HG02642 (cell line): ENCODE results near the gene ELK3.

Experiments used
- ATAC-seq: cut with Tn5 transposase; IDR thresholded peaks from one replicate; pipeline ENCODE4 v1.9.1; 2021; ENCODE audit warnings: mild to moderate bottlenecking; ENCODE audit not compliant: unreplicated experiment, poor library complexity

ELK3 gene

DNA sequence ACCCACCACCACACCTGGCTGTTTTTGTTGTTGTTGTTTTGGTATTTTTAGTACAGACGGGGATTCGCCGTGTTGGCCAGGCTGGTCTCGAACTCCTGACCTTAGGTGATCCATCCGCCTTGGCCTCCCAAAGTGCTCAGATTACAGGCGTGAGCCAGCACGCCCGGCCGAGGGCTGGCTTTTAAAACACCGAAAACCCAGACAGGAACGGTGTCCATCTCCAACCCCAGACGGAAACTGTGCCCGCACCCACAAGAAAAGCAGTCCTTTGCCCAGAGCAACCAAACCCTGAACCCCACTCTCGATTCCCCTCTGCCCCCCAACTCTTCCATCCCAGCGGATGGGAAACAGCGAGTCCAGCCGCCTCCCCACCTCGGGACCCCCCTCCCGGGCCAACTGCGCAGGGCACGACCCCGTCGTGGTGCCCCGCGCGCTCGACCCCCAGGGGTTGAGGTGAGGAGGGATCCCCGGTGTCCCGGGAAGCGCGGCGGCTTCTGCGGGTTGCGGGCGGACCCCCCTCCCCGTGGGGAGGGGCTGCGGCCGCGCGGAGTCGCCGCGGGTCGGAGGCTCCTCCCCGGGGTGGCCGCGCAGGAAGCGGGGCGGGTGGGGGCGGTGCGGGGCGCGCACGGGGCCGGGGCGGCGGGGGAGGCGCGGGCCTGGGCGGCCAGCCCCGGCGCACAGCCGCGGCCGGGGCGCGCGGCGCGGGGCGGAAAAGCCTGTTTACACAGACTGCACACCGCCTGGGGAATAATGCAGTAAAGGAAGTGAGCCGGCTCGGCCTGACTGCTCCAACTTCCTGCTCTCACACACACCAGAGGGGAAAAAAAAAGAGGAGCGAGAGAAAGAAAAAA, at the start of gene ELK3:
Gene ELK3, plus strand, starts transcription at position 651 of the 851 bp plus-strand sequence.
- ATAC-seq, result peak; percentile 59

DNA sequence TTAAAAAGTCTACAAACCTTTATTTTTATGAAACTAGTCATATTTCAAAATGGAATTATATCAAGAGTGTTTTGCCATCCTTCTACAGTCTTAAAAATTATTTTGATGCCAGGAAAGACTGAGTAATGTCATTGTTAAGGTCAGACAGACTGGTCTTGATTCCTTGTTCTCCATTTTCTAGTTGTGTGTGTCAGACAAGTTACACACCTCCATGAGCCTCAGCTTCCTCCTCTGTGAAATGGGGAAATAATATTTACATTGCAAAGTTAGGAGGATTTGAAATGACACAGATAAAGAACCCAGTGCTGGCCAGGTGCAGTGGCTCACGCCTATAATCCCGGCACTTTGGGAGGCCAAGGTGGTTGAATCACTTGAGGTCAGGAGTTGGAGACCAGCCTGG, 47.4 kb upstream of the ELK3 start:
- no peak for ATAC-seq

DNA sequence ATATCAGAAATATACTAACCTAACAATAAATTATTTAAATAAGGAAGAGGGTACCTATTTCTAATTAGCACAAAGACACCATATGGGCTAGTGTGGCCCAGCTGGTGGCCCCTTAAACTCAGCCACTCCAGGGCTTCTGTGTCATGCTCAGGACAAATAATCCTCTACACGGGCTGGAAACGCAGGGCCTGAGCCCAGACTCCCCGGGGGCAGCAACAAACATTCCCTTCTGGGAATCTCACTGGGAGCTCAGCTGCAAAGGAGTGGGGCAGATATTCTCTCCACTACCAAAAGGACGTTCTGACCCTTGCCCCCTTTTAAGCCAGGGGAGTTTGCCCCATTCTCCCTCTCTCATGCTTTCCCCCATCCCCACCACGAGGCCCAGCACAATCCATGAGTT, 43.7 kb upstream of the ELK3 start:
- no peak for ATAC-seq

DNA sequence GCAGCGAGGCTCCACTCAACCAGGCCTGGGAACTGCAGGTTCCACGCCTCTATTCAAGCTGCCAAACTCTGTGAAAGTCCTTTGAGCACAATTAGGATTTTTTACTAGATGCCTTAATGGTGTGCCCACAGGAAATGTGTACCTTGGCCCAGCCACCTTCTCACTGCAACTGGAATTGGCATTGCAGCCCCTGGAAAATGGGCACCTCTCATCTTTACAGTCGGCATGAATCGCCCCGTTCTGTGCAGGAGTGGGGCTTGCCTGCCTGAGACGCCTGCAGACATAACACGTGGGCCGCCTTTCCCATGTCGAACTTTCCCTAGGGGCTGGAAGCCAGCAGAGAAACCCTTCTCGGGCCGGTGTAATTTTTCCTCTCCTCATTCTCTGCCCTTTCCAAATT, 42.0 kb upstream of the ELK3 start:
- no peak for ATAC-seq

DNA sequence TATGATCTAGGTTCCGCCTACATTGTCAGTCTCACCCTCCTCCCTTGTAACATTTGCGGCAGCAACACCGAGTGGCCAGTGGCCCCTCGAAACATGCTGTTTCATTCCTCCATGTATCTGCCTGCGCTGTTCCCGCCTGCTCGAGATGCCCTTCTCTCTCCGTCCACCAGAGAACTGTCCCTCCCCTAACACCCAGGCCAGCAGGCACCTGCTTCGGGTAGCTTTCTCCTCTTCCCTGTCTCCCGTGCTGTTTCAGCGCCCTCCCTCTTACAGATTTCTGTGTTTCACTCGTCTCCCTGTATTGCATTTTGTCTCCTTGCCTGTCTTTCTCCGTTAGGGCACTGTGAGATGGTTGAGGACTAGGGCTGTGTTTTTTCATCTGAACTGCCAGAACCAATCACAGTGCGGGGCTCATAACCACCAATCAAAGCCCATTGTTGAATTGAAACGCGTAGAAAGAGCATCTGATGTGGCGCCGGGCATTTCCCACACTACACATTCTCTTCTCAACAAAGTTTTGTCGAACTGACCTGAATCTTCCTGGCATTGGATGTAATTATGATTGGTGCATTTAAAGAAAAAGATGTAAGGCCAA, 40.9 kb upstream of the ELK3 start:
- no peak for ATAC-seq

DNA sequence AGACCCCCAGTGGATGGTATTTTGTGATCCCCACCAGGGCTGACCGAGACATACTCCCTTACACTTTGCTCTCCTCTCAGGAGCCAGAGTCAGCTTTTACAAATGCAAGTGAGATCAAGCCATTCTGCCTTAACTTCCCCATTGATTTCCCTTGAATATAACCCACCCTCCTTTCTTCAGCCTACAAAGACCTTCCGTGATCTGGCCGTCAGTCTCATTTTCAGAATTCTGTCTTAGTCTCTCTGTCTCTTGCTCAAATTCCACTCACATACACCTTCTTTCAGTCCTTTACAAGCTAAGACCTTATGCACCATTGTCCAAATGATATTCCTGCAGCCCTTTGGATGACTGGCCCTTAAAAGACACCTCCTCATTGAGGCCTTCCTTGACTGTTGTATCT, 39.0 kb upstream of the ELK3 start:
- no peak for ATAC-seq

DNA sequence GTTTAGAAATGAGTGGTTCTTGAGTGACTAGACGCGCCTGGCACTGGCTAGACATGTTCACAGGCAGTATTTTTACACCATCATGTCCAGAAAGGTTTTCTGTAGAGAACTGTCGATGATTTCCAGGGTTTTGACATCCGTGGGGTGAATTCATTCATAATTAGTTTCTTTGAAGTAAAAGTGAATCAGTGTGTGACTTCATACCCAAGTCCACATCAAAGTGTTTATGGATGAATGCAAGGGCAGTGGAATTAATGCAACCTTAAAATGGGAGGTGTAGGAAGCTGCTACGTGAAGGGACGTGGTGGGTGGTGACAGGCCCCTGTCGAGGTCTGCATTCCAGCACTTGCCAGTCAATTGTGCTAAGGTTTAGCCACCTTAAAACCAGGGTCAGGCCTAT, 38.4 kb upstream of the ELK3 start:
- ATAC-seq, result no peak

DNA sequence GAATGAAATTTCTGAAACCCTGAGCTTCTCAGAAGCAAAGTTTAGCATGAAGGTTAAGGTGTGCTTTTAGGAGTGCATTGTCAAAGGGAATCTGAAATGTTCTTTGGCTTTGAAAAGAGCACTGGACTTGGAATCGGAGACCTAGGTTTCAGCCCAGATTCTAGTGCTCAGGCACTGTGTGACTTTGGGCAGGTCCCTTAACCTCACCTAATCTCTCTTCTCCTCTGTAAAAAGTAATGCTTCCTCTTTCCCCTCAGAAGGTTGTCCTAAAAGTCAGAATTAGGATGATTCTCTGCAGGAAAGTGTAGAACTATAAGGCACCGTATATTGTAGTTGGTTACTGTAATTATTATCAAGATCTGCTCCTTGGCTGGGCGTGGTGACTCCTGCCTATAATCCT, 38.0 kb upstream of the ELK3 start:
- ATAC-seq, result no peak

DNA sequence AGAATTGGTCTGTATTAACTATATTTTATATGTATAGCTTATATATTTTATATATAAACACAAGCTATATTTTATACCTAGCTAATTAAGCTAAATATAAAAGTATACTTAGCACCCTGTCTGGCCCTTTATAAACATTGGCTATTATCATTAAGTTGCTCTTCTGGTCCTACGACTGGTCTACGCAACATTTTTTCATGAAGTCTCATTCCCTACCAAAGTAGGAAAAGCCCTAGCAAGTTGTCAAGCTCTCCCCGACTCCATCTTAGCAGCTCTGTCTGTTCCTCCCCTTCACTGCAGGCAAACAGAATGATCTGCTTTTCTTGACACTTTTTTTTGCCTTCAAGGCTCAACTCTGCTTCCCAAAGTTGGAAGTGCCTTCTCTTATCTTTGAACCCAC, 36.7 kb upstream of the ELK3 start:
- no peak for ATAC-seq

DNA sequence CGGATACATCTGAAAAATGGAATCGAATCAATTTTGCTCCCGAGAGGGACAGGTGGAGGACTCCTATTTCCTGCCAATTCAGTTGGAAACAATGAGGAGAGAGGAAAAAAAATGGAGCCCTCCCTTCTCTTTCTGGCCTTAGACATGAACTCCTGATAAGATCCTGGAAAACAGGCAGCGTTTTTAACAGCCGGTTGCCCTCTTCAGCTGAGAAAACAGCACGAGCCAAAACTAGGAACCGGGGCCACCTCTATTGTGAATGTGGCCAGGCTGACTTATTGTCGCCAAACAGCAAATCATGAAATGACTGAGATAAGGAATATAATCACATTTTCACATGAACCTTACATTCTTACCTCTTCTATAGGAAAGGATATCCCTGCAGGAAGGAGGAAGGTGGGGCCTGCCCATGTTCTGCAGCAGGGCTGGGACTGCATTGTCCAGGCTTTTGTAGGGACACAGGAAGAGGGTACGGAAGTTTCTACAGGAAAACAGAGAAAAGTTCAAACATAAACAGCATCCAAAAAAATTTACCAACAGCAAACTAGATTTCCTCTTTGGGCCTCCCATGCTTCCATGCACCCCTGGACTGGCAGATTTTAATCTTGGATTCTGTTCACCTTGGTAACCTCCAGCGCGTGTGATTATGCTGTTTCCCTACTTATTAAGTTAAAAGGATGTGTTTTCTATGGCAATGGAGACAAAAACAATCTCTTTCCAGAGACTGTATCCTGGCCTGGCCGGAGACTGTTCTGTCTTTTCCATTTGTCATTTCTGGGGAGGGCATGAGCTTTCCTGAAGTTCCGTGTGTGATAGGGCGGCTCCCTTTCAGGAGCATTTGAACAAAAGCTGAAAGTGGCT, 29.0 kb upstream of the ELK3 start:
- no peak for ATAC-seq

DNA sequence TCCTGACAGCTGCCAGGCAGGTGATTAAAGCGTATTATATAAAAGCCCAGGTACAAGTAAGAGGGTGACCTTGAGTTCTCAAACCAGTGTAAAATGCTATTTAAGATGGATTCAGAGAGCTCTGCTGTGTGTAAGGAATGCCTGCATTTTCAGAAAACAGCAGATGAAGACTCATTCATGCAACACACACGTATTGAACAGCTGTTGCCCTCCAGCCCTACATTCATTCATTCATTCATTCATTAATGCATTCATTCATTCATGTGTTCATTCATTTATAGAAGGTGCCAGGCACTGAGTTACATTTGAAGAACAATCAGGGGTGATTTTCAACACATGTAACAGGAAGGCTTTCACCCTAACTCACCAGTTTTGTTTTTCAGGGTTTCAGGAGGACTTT, 27.4 kb upstream of the ELK3 start:
- ATAC-seq, result no peak

DNA sequence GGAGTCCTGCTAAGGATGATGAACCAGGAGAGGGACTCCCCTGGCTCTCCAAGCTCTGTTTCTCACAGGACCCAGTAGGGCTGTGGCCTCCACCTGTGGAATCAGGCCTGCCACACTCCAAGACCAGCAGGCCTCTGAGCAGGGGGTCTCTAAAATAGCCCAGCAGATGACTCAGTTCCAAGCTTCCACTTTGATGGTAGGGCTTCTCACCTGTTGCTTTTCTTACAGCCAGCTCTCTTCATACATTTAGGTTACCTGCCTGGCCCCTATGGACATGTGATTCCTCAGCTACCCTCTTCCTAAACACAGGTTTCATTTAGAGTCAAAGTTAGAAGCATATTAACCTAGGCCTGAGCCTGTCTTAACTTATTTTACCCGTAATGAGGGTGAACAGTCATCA, 26.7 kb upstream of the ELK3 start:
- no peak for ATAC-seq

DNA sequence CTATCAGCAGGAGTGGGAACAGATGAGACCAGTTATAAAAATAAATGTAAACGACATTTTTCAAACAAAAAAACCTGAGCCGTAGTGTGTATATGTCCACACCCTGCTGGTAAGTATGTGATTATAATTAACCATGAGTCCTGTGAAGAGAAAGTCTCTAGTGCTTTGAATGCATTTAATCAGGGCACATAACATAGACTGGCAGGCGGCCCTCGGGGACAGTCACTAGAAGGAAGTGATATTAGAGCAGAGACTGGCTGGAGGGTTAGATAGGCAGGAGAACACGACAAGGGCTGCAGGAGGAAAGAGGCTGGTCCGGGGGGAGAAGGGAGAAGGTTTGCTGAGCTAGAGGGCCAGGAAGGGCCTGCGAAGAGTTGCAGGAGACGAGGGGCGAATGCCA, 23.8 kb upstream of the ELK3 start:
- no peak for ATAC-seq

DNA sequence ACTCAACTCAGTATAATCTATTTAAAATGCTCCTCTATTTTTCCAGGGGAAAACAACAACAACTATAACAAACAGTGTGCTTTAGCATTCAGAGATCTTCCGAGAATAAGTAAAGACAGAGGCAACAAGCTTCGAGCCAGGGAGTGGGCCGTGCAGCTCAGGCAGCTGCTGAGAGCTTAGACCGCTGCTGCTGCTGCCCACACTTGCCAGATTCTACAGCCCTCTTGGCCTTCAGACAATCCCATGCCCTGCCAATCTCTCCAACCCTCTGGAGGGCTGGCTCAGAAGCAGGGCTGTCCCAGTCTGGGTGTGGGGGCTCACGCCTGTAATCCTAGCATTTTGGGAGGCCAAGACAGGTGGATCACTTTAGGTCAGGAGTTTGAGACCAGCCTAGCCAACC, 23.4 kb upstream of the ELK3 start:
- ATAC-seq, result no peak

DNA sequence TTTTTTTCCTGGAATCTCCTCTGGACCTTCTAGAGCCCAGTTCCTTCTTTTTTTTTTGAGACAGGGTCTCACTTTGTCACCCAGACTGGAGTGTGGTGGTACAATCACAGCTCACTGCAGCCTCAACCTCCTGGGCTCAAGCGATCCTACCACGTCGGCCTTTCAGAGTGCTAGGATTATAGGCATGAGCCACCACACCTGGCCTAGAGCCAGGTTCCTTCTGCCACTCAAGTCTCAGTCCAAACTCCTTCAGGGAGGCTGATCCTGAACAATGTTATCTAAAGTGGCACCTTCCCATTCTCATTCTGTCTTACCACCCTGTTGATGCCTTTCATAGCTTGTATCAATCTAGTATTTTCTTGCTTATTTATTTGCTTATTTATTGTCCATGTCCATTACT, 22.3 kb upstream of the ELK3 start:
- ATAC-seq, result no peak

DNA sequence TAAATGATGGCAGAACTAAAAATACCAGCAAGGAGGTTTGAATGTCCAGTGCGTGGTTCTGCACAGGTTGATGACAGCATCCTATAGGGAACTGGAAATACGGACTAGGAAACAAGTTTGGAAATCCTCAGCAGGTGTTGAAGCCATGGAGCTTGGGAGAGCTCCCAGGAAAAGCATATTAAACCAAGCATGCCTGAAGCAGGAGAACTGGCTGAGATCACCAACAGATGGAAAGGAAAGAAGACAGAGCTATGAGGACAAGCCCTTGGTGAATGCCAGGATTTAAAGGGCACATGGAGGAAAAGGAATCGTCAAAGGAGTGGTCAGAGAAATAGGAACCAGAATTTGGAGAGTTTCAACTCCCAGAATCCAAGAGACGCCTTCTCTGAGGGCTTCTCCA, 21.2 kb upstream of the ELK3 start:
- ATAC-seq, result no peak

DNA sequence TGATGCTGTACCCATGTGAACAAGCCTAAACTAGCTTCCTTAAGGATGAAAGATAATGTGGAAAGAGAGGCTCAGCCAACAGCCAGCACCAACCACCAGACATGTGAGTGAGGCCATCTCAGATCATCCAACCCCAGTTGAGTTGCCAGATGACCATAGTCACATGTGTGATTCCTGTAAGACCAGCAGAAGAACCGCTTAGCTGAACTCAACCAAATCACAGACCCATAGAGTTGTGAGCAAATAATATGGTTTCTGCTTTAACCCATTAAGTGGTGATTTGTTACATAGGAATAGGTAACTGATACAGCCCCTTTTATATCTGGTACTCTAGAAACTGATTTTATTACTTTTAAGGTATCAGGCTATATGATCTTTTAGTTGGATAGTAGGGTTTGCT, 17.6 kb upstream of the ELK3 start:
- no peak for ATAC-seq

DNA sequence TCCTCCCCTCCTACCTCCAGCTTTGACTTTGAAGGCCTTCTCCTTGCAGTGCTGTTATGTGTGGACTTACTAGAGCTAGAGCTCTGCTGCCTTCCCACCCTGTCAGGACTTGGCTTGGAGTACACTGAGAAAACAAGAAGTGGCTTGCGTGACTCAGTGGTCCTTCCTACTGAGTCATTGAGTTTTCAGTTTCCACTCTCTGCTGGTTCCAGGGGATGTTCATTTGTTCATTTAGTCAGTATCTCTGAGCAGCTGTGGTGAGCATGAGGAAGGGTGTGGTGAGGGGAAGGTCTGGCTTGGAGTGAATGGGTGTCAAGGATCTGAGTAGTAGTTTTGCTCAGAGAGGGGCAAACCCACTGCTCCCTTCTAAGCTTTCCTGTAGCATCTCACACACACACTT, 17.2 kb upstream of the ELK3 start:
- ATAC-seq, result no peak

DNA sequence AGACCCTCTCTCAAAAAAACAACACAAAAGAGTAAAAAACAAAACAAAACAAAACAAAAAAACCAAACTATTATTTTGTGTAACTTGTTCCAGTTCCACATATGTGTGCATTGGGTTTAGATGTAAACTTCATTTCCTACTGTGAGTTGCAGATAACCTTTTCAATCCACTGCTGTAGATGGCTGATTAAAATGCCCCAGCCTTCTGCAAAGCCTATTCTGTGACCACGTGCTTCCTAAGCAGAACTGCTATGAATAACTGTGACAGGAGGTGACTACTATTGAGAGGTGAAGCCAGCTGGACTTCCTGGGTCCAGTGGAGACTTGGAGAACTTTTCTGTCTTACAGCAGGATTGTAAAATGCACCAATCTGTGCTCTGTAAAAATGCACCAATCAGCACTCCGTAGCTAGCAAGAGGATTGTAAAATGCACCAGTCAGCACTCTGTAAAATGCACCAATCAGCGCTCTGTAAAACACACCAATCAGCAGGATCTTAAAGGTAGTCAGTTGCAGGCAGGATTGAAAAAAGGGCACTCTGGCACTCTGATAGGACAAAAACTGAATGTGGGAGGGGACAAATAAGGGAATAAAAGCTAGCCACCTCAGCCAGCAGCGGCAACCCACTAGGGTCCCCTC, 10.3 kb upstream of the ELK3 start:
- no peak for ATAC-seq

DNA sequence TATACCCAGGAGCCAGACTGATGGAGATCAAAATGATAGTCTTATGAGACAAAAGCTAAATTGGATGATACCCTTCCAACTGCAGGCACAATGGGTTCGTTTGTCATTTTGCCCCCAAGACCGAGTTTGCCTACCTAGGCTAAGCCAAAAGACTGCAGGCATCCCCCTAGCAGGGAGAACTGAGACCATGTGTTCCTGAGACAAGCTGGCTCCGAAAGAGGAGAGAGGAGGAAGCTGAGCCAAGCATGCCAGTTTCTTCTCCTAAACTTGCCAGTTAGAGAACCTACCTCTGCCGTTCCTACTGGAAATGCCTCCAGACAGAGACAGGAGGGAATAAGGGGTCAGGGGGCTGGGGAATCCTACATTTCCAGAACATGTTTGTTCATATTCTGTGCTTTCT, 8.3 kb upstream of the ELK3 start:
- ATAC-seq, result no peak
